Measurements from ENCODE around the gene PARVB.

PARVB gene

DNA sequence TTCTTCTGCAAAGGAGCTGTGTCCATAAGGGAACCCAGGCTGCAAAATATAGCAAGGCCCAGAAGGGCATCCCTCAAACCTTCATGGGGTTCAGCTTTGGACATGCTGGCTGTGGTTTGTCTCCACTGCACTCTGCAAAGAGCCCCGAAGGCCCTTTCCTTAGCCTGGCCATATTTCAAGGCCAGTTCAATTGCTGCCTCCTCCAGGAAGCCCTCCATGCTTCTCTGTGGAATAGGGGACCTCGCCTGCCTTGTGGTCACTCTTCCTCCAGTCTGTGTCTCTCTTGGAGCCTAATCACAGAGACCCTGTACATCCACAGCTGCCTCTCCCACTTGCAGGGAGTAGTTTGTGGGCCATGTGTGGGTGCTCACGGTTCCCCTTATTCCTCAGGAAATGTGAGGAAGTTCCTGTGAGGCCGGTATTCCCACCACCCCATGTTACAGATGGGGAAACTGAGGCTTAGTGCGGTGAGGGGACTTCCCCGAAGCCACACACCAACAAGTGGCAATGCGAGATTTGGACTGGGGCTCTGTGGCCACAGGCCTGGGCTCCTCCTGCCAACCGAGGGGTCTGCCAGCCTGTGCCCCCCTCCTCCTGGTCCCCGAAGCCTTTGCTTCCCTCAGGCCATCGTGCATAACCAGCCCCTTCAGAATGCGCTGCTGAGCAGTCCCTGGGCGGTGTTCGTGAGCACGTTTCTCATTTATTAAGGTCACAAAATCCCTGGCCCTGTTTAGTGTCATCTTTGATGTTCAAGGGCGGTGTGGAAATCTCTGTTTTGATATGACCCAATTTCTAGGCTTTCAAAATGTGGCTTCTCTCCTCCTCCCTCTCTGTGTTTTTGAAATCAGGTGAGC is 65.8 kb downstream of the PARVB start:
- no peak for DNase-seq (ENCODE audit: low spot score)

DNA sequence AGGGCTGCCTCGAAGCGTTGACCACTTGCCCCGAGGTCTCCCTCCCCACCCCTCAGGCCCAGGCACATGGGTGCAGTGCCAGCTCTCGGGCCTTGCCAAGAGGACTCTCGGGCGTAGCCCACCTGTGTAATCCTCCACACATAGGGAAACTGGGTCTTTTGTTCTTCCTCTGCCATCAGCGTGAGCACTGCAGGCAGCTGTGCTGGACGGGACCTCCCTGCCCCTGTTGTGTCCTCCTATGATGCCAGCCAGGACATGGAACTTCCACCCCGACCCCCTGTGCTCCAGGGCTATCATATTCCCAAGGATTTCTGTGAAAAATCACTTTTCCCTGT is 66.4 kb downstream of the PARVB start:
- no peak for DNase-seq (ENCODE audit: low spot score)

DNA sequence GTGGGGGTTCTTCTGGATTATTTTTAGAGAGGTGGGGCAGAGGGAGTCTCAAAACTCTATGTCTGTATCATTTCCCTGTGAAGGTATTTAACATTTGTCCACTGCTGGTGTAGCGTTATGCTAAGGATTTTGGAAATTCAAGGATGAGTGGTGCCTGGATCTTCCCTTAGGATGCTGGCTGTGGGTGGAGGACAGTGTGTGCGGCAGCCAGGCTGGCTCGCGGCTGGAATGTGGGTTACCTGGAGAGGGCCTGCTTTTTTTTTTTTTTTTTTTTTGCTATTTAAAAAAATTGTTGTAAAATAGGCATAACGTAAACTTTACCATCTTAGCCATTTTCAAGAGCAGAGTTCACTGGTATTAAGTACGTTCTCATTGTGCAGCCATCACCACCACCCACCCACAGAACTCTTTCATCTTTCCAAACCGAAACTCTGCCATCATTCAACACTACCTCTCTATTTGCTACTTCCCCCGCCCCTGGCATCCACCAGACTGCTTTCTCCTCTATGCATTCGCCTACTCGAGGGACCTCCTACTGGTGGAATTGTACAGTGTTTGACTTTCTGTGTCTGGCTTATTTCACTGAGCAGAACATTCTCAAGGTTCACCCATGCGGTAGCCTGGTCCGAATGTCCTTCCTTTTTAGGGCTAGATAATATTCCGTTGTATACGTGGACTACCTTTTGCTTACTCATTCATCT is 67.1 kb downstream of the PARVB start:
- DNase-seq (ENCODE audit: low spot score): peak; percentile 50

GRCh38 chr22:44091751-44092150 is 67.6 kb downstream of the PARVB start:
- no peak for DNase-seq (ENCODE audit: low spot score)

- DNase-seq (ENCODE audit: low spot score): no peak
Observed at GRCh38 chr22:44092636-44093220, 68.6 kb downstream of the PARVB start.

GRCh38 chr22:44093791-44094190 is 69.7 kb downstream of the PARVB start:
- DNase-seq (ENCODE audit: low spot score): no peak

- no peak for DNase-seq (ENCODE audit: low spot score)
Observed at GRCh38 chr22:44094751-44095302, 70.7 kb downstream of the PARVB start.

DNA sequence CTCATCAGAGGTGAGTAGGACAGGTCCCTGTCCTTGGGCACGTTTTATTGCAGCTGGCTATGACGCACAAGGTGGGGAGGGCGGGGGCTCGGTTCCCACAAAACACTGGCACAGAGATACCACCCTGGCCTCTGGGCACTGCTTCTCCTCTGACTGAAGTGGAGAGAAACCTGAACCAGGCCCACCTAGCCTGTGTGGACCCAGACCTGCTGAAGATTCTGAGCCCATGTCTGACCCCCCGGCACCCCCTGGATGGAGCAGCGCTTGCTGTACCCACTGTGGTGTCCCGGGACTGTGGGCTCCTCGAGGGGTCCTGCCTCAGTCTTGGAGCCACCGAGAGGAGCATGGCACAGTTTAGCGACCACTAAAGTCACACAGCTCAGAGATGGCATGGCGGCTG is 72.6 kb downstream of the PARVB start:
- no peak for DNase-seq (ENCODE audit: low spot score)

DNA sequence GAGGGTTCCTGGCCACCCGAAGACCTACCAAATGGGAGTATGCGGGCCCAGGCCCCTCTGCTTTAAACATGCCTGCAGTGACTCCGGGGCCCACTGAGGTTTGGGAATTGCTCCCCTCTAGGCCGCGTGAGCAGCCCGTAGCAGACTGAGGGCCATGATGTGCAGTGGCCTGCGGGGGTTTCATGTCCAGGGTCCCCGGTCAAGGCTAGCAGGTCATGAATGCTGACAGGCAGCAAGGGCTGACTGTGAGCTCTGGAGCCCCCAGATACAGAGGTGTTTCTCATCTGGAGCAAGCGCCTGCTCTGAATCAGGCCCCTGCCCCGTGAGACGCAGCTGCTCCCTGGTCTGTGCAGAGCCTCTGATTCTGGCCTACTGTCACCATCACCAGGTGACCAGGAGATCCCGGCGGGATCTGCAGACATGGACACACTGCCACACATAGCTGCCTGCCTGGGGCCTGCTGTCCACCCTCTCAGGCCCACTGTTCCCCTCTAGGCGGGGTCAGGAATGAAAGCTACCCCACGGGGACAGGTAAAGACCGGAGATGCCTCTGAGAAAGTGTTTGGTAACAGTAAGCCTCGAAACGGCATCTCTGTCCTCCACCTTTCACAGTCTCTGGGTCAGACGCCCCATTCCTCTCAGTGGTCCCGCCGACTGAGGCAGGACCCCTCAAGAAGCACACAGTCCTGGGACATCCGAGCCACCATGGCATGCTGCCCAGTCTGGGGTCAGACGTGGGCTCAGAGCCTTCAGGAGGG is 73.3 kb downstream of the PARVB start:
- DNase-seq (ENCODE audit: low spot score): no peak

- DNase-seq (ENCODE audit: low spot score): no peak
Observed at GRCh38 chr22:44098021-44098739, 74.1 kb downstream of the PARVB start.

GRCh38 chr22:44098966-44099530 is 74.9 kb downstream of the PARVB start:
- no peak for DNase-seq (ENCODE audit: low spot score)

- no peak for DNase-seq (ENCODE audit: low spot score)
Observed at GRCh38 chr22:44099696-44100095, 75.6 kb downstream of the PARVB start.

DNA sequence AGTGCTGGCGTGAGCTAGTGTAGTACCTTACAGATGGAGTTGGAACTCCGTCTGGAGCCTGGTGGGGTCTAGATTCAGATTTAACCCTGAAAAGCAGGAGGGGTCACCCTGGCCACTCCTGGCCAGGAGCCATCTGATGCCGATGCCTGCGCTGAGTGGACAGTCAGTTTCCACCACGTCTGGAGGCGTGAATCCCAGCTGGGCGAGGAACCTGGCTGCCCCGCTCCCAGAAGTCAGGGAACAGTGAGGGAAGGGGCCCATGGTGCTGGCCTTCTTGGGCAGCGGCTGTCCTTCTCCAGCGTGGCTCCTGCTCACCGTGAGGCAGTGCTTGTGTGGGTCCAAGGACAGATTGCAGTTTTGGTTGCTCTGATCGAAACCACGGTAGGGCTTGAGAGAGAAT is 76.3 kb downstream of the PARVB start:
- no peak for DNase-seq (ENCODE audit: low spot score)

DNA sequence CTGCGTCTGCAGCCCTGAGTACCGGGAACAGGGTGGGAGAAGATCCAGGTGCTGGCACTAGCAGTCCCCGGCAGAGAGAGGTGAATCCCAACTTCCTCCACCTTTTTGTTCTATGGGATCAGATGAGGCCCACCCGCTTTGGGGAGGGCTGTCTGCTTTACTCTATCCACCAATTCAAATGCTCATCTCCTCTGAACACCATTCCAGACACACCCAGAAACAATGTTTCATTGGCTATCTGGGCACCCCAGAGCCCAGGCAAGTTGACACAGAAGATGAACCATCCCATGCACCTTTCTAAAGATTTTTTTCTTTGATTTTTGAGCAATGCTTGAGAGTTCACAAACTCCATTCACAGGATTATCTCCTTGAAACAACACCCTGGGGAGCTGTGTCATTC is 78.0 kb downstream of the PARVB start:
- DNase-seq (ENCODE audit: low spot score): no peak

- DNase-seq (ENCODE audit: low spot score): no peak
Observed at GRCh38 chr22:44102856-44103255, 78.8 kb downstream of the PARVB start.

DNA sequence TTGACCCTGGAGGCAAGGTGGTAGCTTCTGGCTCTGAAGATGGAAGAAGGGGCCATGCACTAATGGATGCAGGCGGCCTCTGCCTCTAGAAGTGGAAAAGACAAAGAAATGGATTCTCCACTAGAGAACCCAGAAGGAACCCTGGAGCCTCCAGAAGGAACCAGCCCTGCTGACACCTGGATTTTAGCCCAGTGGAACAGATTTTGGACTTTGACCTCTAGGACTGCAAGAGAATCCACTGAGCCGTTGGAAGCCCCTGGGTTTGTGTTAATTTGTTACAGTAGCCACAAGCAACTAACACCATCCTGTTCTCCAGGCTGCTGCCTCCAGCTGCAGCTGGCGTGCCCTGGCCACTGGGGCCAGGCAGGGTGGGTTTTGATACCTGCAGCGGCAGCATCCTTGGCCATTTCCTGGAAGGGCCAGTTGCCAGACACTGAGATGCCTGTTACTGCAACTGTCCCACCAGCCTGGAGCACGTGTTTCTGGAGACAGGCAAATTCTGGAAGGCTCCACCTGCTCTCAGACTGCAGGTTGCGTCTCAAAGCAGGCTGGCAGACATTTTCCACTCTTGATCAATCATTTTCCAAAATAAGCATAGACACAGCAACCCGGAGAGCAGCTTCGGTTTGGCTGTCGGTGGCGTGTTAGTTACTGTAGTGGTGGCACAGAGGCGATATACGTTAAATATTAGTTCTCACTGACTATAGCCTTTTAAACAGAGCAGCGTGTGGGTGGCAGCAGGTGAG is 79.8 kb downstream of the PARVB start:
- DNase-seq (ENCODE audit: low spot score): no peak

GRCh38 chr22:44107340-44107739 is 83.2 kb downstream of the PARVB start:
- DNase-seq (ENCODE audit: low spot score): no peak

GRCh38 chr22:44108076-44108475 is 84.0 kb downstream of the PARVB start:
- no peak for DNase-seq (ENCODE audit: low spot score)

DNA sequence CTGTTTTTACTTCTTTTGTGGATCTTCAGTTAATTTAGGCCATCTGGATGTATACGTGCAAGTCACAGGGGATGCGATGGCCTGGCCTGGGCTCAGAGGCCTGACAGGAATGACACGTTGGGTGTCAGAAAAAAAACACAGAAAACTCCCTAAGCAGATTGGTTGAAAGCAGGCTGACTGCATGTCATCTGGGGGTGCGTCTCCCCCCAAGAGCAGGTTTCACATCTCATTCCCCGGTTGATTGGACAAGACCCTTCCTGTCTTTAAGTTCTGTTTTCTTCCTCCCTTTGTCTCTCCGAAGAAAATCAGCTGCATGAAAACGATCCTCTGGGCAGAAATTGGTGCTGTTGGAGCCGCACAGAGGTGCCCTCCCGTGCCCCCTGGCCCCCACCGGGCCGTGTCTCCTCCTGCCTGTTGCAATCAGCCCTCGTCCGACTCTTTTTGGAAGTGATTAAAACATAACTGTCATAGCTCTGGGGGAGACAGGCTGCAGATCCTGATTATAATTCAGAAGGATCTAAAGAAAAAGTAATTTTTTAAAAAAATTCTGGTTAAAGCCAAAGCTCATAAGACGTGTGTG is 84.8 kb downstream of the PARVB start:
- DNase-seq (ENCODE audit: low spot score): no peak

GRCh38 chr22:44109416-44109815 is 85.3 kb downstream of the PARVB start:
- DNase-seq (ENCODE audit: low spot score): no peak

Measured in HuH-7 (cell line).